HAP-1 (cell line): ENCODE measurements around the gene ANKRD62.
"Not testable (repeated sequence)": the region's sequence is repeated elsewhere in the genome, so short reads cannot be mapped to it uniquely, and the experiment has no call there.

Experiments used
- DNase-seq, 2 experiments: peaks; one replicate each; pipeline ENCODE4 v3.0.0-alpha.2; 2016 to 2020; ENCODE audit warnings: low spot score in 2 of 2
- H3K27me3 ChIP-seq: fragments of 250-450 bp; sonication (Bioruptor Pico); 2 replicates; pipeline ENCODE4 v1.5.1; 2020; ENCODE audit warnings: low read depth, mild to moderate bottlenecking, moderate library complexity
- H3K36me3 ChIP-seq: fragments of 250-450 bp; sonication (Bioruptor Pico); replicated peaks from 2 replicates; pipeline ENCODE4 v1.5.1; 2020; ENCODE audit warnings: mild to moderate bottlenecking
- H3K4me1 ChIP-seq: fragments of 250-450 bp; sonication (Bioruptor Pico); 2 replicates; pipeline ENCODE4 v1.5.1; 2020; ENCODE audit warnings: mild to moderate bottlenecking
- H3K4me3 ChIP-seq: fragments of 250-450 bp; sonication (Bioruptor Pico); 2 replicates; pipeline ENCODE4 v1.5.1; 2020; ENCODE audit warnings: mild to moderate bottlenecking, moderate library complexity
- H3K9me3 ChIP-seq: fragments of 250-450 bp; sonication (Bioruptor Pico); 2 replicates; pipeline ENCODE4 v1.5.1; 2020; ENCODE audit warnings: mild to moderate bottlenecking, moderate library complexity
- in situ Hi-C: fragments of 300-500 bp; cut with MboI; formaldehyde crosslinking; loops from 3 replicates; pipeline ENCODE4 v1.14.3; 2020; ENCODE audit warnings: low sequenced_read_pairs, inconsistent platforms, mixed read lengths

The ANKRD62 gene

GRCh38 chr18:12140866-12141265 is 47.2 kb downstream of the ANKRD62 start:
- H3K27me3 ChIP-seq, H3K9me3 ChIP-seq, H3K36me3 ChIP-seq, H3K4me3 ChIP-seq, in situ Hi-C loops, H3K4me1 ChIP-seq: not testable (repeated sequence)
- peak in 1 of 2 experiments; percentile 20 for DNase-seq

- H3K4me3 ChIP-seq, in situ Hi-C loops, H3K4me1 ChIP-seq, H3K27me3 ChIP-seq, H3K9me3 ChIP-seq, H3K36me3 ChIP-seq, DNase-seq: not testable (repeated sequence)
Observed at GRCh38 chr18:12141778-12142177, 48.1 kb downstream of the ANKRD62 start.

GRCh38 chr18:12149431-12149830 is 55.8 kb downstream of the ANKRD62 start:
- H3K36me3 ChIP-seq, H3K4me3 ChIP-seq, H3K27me3 ChIP-seq, H3K4me1 ChIP-seq, in situ Hi-C loops, H3K9me3 ChIP-seq, DNase-seq: not testable (repeated sequence)

GRCh38 chr18:12154361-12154760 is 60.7 kb downstream of the ANKRD62 start:
- Histone ChIP-seq H3K4me3 (no peak overlapping the region), H3K9me3 (no peaks in the 10 kb centered on the region), H3K27me3 (0 out of 2 replicates have a peak, but pooled peaks cover 2% of the 10 kb centered on the region), H3K36me3 (no peaks in the 10 kb centered on the region), H3K4me1 (no peaks in the 10 kb centered on the region)
- DNase-seq, result no peak
- in situ Hi-C loops, result no loop called here

GRCh38 chr18:12155996-12156395 is 62.4 kb downstream of the ANKRD62 start:
- in situ Hi-C loops, result no loop called here
- Histone ChIP-seq H3K4me1 (no peaks in the 10 kb centered on the region), H3K27me3 (0 out of 2 replicates have a peak, but pooled peaks cover 2% of the 10 kb centered on the region), H3K36me3 (no peaks in the 10 kb centered on the region), H3K4me3 (no peak overlapping the region), H3K9me3 (no peaks in the 10 kb centered on the region)
- DNase-seq, result no peak

- DNase-seq, result no peak
- Histone ChIP-seq H3K36me3 (no peaks in the 10 kb centered on the region), H3K27me3 (no peaks in the 10 kb centered on the region), H3K4me1 (no peaks in the 10 kb centered on the region), H3K4me3 (no peak overlapping the region), H3K9me3 (no peaks in the 10 kb centered on the region)
- in situ Hi-C loops, result no loop called here
Observed at GRCh38 chr18:12159446-12159845, 65.8 kb downstream of the ANKRD62 start.

- H3K36me3 ChIP-seq, result no peaks in the 10 kb centered on the region
- H3K27me3 ChIP-seq, result no peaks in the 10 kb centered on the region
- no peaks in the 10 kb centered on the region for H3K9me3 ChIP-seq
- H3K4me1 ChIP-seq, result no peaks in the 10 kb centered on the region
- H3K4me3 ChIP-seq, result no peak overlapping the region
- in situ Hi-C loops, result no loop called here
- no peak for DNase-seq
Observed at GRCh38 chr18:12162786-12163185, 69.1 kb downstream of the ANKRD62 start.

GRCh38 chr18:12165038-12165768 is 71.6 kb downstream of the ANKRD62 start:
- Histone ChIP-seq H3K4me1 (no peaks in the 10 kb centered on the region), H3K36me3 (no peaks in the 10 kb centered on the region), H3K9me3 (no peaks in the 10 kb centered on the region), H3K27me3 (no peaks in the 10 kb centered on the region), H3K4me3 (no peak overlapping the region)
- no peak for DNase-seq
- in situ Hi-C loops, result no loop called here
